C4-2B (cell line): Measurements from ENCODE around the gene HS1BP3.

Source experiments
- H3K27ac ChIP-seq: fragments of 450-650 bp; 2 replicates; pipeline ENCODE4 v1.5.1; 2017
- CTCF ChIP-seq: fragments of 450-650 bp; conservative IDR thresholded peaks from 2 replicates; pipeline ENCODE4 v1.5.1; 2017; ENCODE audit warnings: mild to moderate bottlenecking
- ZFX ChIP-seq: fragments of 450-650 bp; IDR thresholded peaks from 2 replicates; pipeline ENCODE4 v1.6.1; 2017

Gene HS1BP3

GRCh38 chr2:20677301-20678085 is 26.6 kb upstream of the HS1BP3 start:
- H3K27ac ChIP-seq = peak overlapping the region; percentile 45
- no peak for TF ChIP-seq ZFX
- TF ChIP-seq CTCF = peak; percentile 71

- peak overlapping the region; percentile 45 for H3K27ac ChIP-seq
- TF ChIP-seq ZFX (no peak), CTCF (no peak)
Observed at GRCh38 chr2:20676353-20677215, 25.7 kb upstream of the HS1BP3 start.

GRCh38 chr2:20675701-20676352 is 24.9 kb upstream of the HS1BP3 start:
- no peak overlapping the region for H3K27ac ChIP-seq
- no peak for TF ChIP-seq ZFX
- no peak for TF ChIP-seq CTCF

- H3K27ac ChIP-seq = no peak overlapping the region
Observed at GRCh38 chr2:20674974-20675679, 24.2 kb upstream of the HS1BP3 start.

GRCh38 chr2:20674309-20674965 is 23.5 kb upstream of the HS1BP3 start:
- H3K27ac ChIP-seq = no peak overlapping the region
- TF ChIP-seq ZFX (no peak), CTCF (no peak)

More at GRCh38 chr2:20674974-20675679, 24.2 kb upstream of the HS1BP3 start:
- TF ChIP-seq CTCF (no peak), ZFX (no peak)

GRCh38 chr2:20673686-20674308 is 22.9 kb upstream of the HS1BP3 start:
- TF ChIP-seq CTCF (no peak), ZFX (no peak)
- H3K27ac ChIP-seq = no peak overlapping the region
